Tibial nerve (tissue), 4 donors: ENCODE data around the gene TENT4A. TPM values are rescaled to one million over a fixed set of nuclear protein-coding genes. Genes with fewer than 3 reads are reported as not detected.

ENCODE experiments used
- DNase-seq, 2 donors: peaks; one replicate each; pipeline ENCODE4 v3.0.0-alpha.2; 2019; ENCODE audit warnings: low spot score in 2 of 2
- H3K27ac ChIP-seq, 4 donors: fragments of 200-600 bp; sonication (generic) in 3 of 4; one replicate each; pipeline ENCODE4 v1.5.1; 2017 to 2019; ENCODE audit warnings: mild to moderate bottlenecking in 1 of 4
- H3K27me3 ChIP-seq, 2 donors: fragments of 200-600 bp; sonication (generic) in 1 of 2; one replicate each; pipeline versions ENCODE4 v1.5.1 to v1.6.0; 2017 to 2019
- H3K36me3 ChIP-seq, 3 donors: fragments of 200-600 bp; sonication (generic); one replicate each; pipeline ENCODE4 v1.5.1; 2018 to 2019
- H3K4me1 ChIP-seq, 4 donors: fragments of 200-600 bp; sonication (generic) in 3 of 4; one replicate each; pipeline ENCODE4 v1.5.1; 2017 to 2019
- H3K4me3 ChIP-seq, 4 donors: fragments of 200-600 bp; sonication (generic) in 3 of 4; one replicate each; pipeline ENCODE4 v1.5.1; 2017 to 2019; ENCODE audit warnings: mild to moderate bottlenecking in 1 of 4, moderate library complexity in 1 of 4
- H3K9me3 ChIP-seq, 4 donors: fragments of 200-600 bp; sonication (generic) in 3 of 4; one replicate each; pipeline ENCODE4 v1.5.1; 2017 to 2019
- EP300 ChIP-seq, 2 donors: sonication (generic); formaldehyde crosslinking; IDR thresholded peaks; one replicate each; pipeline ENCODE4 v1.6.1; 2017; ENCODE audit warnings: antibody characterized with exemption in 2 of 2, mild to moderate bottlenecking in 1 of 2
- POLR2A ChIP-seq, 2 donors: fragments of 450-650 bp; IDR thresholded peaks; one replicate each; pipeline ENCODE4 v1.6.1; 2017; ENCODE audit warnings: antibody characterized with exemption in 2 of 2, mild to moderate bottlenecking in 2 of 2, moderate library complexity in 2 of 2
- WGBS, 2 donors: methylation state at CpG; one replicate each; pipeline ENCODE4 v1.1.5; 2018; 5-methylcytosine and 5-hydroxymethylcytosine counted together
- total RNA-seq, 4 donors: library from RNA; depleted of rRNA; stranded (reverse); fragments of >200 nt; gene quantifications; one replicate each; pipeline ENCODE4 v1.1.0, GENCODE V29; 2016
- TF ChIP-seq, protein P1 (sequence below), 5 experiments: fragments of 200-600 bp in 3 of 5; fragments of 450-650 bp in 2 of 5; sonication (generic) in 3 of 5; IDR thresholded peaks; one replicate each; pipeline ENCODE4 v1.5.1; 2016 to 2019; ENCODE audit warnings: antibody characterized with exemption in 5 of 5, mild to moderate bottlenecking in 3 of 5, moderate library complexity in 2 of 5

TENT4A gene
- total RNA-seq, 4 donors from 2014 or later = 22.7 to 34.1 (median 29.2) TPM

DNA sequence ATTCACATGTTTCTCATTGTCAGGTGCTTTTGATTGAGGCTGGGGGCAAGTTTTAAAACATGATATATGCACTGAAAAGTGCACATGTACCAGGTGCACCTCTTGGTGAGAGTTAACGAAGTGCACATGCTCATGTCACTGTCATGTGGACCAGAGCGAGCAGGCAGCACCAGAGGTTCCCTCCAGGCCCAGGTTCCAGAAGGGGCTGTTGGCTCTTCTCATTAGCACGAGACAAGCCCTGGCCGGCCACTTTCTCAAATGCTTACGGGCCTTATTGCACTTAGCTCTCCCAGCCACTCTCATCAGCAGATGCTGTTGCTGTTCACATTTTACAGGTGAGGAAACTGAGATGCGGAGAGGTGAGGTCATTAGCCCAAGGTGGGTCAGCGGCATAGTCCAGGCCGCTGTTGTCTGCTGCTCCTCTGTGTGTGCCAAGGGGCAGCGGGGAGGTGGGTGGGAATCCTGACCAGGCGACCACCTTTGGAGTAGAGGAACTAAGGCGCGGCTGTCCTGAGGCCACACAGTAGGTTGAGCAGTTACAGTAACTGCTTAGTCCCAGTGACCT, 27.4 kb downstream of the TENT4A start:
- H3K4me1 ChIP-seq = peaks cover 0 to 26% (median 0%) of the 10 kb centered on the region in 4 donors
- H3K9me3 ChIP-seq = no peaks in the 10 kb centered on the region
- H3K27me3 ChIP-seq = no peaks in the 10 kb centered on the region
- no peak overlapping the region for H3K27ac ChIP-seq
- WGBS, 2 donors = 85 to 92% methylated on average over 10 to 12 of the region's 12 CpGs
- no peak overlapping the region for H3K4me3 ChIP-seq
- H3K36me3 ChIP-seq = peaks cover 0 to 60% (median 4%) of the 10 kb centered on the region in 3 donors
- TF ChIP-seq, protein P1, sequence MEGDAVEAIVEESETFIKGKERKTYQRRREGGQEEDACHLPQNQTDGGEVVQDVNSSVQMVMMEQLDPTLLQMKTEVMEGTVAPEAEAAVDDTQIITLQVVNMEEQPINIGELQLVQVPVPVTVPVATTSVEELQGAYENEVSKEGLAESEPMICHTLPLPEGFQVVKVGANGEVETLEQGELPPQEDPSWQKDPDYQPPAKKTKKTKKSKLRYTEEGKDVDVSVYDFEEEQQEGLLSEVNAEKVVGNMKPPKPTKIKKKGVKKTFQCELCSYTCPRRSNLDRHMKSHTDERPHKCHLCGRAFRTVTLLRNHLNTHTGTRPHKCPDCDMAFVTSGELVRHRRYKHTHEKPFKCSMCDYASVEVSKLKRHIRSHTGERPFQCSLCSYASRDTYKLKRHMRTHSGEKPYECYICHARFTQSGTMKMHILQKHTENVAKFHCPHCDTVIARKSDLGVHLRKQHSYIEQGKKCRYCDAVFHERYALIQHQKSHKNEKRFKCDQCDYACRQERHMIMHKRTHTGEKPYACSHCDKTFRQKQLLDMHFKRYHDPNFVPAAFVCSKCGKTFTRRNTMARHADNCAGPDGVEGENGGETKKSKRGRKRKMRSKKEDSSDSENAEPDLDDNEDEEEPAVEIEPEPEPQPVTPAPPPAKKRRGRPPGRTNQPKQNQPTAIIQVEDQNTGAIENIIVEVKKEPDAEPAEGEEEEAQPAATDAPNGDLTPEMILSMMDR (IDR thresholded peaks at IDR 0.05) = no peak
- no peak for TF ChIP-seq EP300 (IDR thresholded peaks at IDR 0.05)
- TF ChIP-seq POLR2A (IDR thresholded peaks at IDR 0.05) = no peak
- no peak for DNase-seq

DNA sequence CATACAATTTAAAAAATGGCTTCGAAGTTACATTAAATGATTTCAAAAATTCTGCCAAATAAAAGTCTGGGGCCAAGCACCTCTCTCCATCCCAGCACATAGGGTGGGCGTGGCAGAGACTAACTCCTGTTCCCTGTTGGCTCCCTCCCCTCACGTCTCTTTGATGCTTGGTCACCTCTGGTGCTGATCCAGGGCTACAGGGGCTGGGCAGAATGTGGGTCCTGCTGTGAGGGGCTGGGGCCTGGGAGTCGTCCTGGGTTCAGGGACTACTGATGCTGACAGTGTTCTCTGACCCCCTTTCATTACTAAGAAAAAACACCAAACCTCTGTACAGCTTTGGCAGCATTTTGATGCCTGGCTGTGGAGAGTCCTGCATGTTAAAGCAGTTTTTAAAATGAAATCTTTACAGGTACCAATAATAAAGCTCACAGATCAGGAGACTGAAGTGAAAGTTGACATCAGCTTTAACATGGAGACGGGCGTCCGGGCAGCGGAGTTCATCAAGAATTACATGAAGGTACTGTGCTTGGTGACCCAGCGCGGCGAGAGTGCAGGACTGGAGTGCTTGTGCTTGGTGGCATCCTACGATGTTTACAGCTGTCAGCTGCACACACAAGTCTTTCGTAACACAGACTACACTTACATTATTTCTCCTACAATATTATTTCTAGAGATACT, 29.0 kb downstream of the TENT4A start:
- no peak for DNase-seq
- Histone ChIP-seq H3K27me3 (no peaks in the 10 kb centered on the region), H3K9me3 (no peaks in the 10 kb centered on the region), H3K27ac (no peak overlapping the region), H3K36me3 (peaks cover 0 to 73% (median 4%) of the 10 kb centered on the region in 3 donors), H3K4me1 (peaks cover 0 to 23% (median 0%) of the 10 kb centered on the region in 4 donors), H3K4me3 (no peak overlapping the region)
- TF ChIP-seq EP300 (IDR thresholded peaks at IDR 0.05) (no peak), POLR2A (IDR thresholded peaks at IDR 0.05) (no peak)
- TF ChIP-seq, protein P1 (IDR thresholded peaks at IDR 0.05) = no peak
- WGBS, 2 donors = 82 to 87% methylated on average over 13 of the region's 13 CpGs

DNA sequence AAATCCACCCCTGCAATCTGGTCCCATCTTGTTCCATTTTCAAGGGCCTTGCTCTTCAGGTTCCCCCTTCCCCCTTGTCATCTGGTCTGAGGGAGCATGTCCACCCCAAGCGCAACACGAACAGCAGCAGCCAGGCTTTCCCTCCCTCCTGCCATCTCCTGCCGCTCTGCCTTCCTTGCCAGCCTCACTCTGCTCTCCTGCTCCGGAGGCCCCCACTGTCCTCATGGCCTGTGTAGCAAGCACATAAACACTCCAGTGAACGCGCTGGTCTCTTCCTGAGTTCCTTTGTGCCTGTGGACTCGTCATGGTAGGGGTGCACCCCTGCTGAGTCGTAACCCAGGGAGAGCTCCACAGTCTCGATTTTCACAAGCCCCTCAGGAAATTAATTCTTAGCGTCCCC, 29.9 kb downstream of the TENT4A start:
- TF ChIP-seq, protein P1 (IDR thresholded peaks at IDR 0.05) = no peak
- TF ChIP-seq POLR2A (IDR thresholded peaks at IDR 0.05) (no peak), EP300 (IDR thresholded peaks at IDR 0.05) (no peak)
- no peak for DNase-seq
- H3K36me3 ChIP-seq = peaks cover 0 to 70% (median 4%) of the 10 kb centered on the region in 3 donors
- WGBS, 2 donors = 63 to 67% methylated on average over 10 of the region's 10 CpGs
- no peak overlapping the region for H3K27ac ChIP-seq
- H3K4me3 ChIP-seq = no peak overlapping the region
- no peaks in the 10 kb centered on the region for H3K27me3 ChIP-seq
- peaks cover 0 to 23% (median 0%) of the 10 kb centered on the region in 4 donors for H3K4me1 ChIP-seq
- no peaks in the 10 kb centered on the region for H3K9me3 ChIP-seq

DNA sequence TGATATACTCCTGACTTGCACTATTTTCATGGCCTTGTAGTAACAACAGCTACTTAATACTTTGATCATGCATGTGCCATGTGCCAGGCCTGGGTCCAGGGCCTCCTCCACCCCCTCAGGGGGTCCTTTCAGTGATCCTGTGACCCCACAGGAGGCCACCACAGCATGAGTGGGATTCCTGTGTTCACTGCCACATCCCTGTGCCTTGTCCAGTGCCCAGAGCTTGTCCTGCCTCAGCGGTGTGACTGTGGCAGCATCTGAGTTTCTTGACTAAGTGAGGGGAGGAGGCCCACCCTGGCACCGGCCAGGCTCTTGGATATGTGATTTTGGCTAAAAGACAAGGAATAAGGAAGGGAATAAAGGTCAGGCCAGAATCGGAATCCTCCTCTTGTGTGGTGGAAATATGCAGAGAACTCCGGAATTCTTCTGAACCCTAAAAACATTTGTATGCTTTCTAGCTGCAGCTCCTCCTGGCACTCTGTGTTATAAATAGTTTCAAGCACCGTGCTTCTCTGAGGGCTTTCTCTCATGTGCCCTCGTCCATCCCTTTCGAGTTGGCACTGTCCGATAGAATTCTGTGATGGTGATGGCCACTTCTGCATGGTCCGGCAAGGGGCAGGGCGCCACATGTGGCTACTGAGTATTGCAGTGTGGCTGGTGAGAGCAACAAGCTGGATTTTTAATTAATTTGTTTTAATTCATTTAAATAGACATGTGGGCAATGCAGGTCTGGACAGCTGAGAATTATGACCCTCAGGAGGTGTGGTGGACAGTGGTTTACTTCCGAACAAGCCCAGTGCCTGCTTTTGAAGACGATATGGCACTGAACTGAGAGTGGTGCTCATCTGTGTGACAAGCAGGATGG, 31.8 kb downstream of the TENT4A start:
- H3K4me1 ChIP-seq = peaks cover 0 to 23% (median 0%) of the 10 kb centered on the region in 4 donors
- WGBS, 2 donors = 60 to 65% methylated on average over 12 of the region's 12 CpGs
- H3K9me3 ChIP-seq = no peaks in the 10 kb centered on the region
- peaks cover 0 to 68% (median 0%) of the 10 kb centered on the region in 3 donors for H3K36me3 ChIP-seq
- TF ChIP-seq, protein P1 (IDR thresholded peaks at IDR 0.05) = no peak
- TF ChIP-seq EP300 (IDR thresholded peaks at IDR 0.05) (no peak), POLR2A (IDR thresholded peaks at IDR 0.05) (no peak)
- H3K27ac ChIP-seq = peak overlapping the region in 1 of 4 donors; percentile 14
- DNase-seq = no peak
- H3K4me3 ChIP-seq = no peak overlapping the region
- no peaks in the 10 kb centered on the region for H3K27me3 ChIP-seq
